ENCODE measurements around the gene CFAP46. TPM values are rescaled to one million over a fixed set of nuclear protein-coding genes. Genes with fewer than 3 reads are reported as not detected.
"Not testable (repeated sequence)": the region's sequence is repeated elsewhere in the genome, so short reads cannot be mapped to it uniquely, and the experiment has no call there.

The CFAP46 gene
- total RNA-seq, 2 experiments from 2014 or later: not detected

GRCh38 chr10:132827861-132828539, 114.4 kb downstream of the CFAP46 start:
- Mint-ChIP-seq H3K27me3 (no peaks in the 10 kb centered on the region), H3K36me3 (ENCODE audit: low read depth) (no peaks in the 10 kb centered on the region), H3K9me3 (no peaks in the 10 kb centered on the region), H3K4me3 (no peak overlapping the region), H3K27ac (no peak overlapping the region), H3K4me1 (ENCODE audit: low read depth) (no peaks in the 10 kb centered on the region)
- H3K27ac ChIP-seq (ENCODE audit: low read depth in 1 of 2, low read length in 2 of 2): no peak overlapping the region
- peaks cover 0 to 19% of the 10 kb centered on the region in 2 experiments for H3K9me3 ChIP-seq (ENCODE audit: control insufficient read depth in 1 of 2, insufficient read depth in 1 of 2, low read length in 2 of 2)
- no peaks in the 10 kb centered on the region for H3K36me3 ChIP-seq (ENCODE audit: insufficient read depth, low read length)
- no peaks in the 10 kb centered on the region for H3K4me1 ChIP-seq (ENCODE audit: insufficient read depth, low read length)
- no peak for DNase-seq
- TF ChIP-seq, protein P1, sequence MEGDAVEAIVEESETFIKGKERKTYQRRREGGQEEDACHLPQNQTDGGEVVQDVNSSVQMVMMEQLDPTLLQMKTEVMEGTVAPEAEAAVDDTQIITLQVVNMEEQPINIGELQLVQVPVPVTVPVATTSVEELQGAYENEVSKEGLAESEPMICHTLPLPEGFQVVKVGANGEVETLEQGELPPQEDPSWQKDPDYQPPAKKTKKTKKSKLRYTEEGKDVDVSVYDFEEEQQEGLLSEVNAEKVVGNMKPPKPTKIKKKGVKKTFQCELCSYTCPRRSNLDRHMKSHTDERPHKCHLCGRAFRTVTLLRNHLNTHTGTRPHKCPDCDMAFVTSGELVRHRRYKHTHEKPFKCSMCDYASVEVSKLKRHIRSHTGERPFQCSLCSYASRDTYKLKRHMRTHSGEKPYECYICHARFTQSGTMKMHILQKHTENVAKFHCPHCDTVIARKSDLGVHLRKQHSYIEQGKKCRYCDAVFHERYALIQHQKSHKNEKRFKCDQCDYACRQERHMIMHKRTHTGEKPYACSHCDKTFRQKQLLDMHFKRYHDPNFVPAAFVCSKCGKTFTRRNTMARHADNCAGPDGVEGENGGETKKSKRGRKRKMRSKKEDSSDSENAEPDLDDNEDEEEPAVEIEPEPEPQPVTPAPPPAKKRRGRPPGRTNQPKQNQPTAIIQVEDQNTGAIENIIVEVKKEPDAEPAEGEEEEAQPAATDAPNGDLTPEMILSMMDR (IDR thresholded peaks at IDR 0.05): no peak
- no peaks in the 10 kb centered on the region for H3K27me3 ChIP-seq (ENCODE audit: control insufficient read depth in 1 of 2, insufficient read depth in 2 of 2, low read length in 2 of 2)
- intact Hi-C loops (cut with DNase I, micrococcal nuclease): no loop called here
- ChIA-PET CTCF (no interaction called here), POLR2A (no interaction called here)
- ATAC-seq (ENCODE audit: poor library complexity): no peak
- H3K4me3 ChIP-seq (ENCODE audit: low read length): no peak overlapping the region

DNA sequence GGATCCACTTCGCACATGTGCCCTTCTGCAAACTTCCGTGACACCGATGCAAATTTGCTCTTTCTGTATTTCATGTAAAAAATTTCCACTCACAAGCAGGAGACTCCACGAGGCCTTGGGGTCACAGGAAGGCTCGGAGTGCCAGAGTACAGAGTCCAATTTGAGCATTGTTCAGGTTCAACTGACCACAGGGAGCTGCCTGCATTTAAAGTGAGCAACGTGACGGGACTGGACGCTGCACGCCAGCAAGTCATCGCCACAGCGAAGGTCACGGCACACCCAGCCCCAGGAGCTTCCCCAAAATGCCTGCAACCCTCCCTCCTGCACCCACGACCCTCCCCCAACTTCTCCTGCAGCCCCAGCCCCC, 115.0 kb downstream of the CFAP46 start:
- H3K9me3 ChIP-seq (ENCODE audit: control insufficient read depth in 1 of 2, insufficient read depth in 1 of 2, low read length in 2 of 2): peaks cover 0 to 19% of the 10 kb centered on the region in 2 experiments
- Mint-ChIP-seq H3K27me3 (no peaks in the 10 kb centered on the region), H3K4me1 (ENCODE audit: low read depth) (no peaks in the 10 kb centered on the region), H3K4me3 (no peak overlapping the region), H3K27ac (no peak overlapping the region), H3K36me3 (ENCODE audit: low read depth) (no peaks in the 10 kb centered on the region), H3K9me3 (no peaks in the 10 kb centered on the region)
- H3K27ac ChIP-seq (ENCODE audit: low read depth in 1 of 2, low read length in 2 of 2): no peak overlapping the region
- intact Hi-C loops (cut with DNase I, micrococcal nuclease): no loop called here
- H3K4me3 ChIP-seq (ENCODE audit: low read length): no peak overlapping the region
- ChIA-PET POLR2A (no interaction called here), CTCF (no interaction called here)
- no peaks in the 10 kb centered on the region for H3K4me1 ChIP-seq (ENCODE audit: insufficient read depth, low read length)
- ATAC-seq (ENCODE audit: poor library complexity) (no peak), DNase-seq (no peak)
- TF ChIP-seq, protein P1 (IDR thresholded peaks at IDR 0.05): no peak
- H3K27me3 ChIP-seq (ENCODE audit: control insufficient read depth in 1 of 2, insufficient read depth in 2 of 2, low read length in 2 of 2): no peaks in the 10 kb centered on the region
- H3K36me3 ChIP-seq (ENCODE audit: insufficient read depth, low read length): no peaks in the 10 kb centered on the region

DNA sequence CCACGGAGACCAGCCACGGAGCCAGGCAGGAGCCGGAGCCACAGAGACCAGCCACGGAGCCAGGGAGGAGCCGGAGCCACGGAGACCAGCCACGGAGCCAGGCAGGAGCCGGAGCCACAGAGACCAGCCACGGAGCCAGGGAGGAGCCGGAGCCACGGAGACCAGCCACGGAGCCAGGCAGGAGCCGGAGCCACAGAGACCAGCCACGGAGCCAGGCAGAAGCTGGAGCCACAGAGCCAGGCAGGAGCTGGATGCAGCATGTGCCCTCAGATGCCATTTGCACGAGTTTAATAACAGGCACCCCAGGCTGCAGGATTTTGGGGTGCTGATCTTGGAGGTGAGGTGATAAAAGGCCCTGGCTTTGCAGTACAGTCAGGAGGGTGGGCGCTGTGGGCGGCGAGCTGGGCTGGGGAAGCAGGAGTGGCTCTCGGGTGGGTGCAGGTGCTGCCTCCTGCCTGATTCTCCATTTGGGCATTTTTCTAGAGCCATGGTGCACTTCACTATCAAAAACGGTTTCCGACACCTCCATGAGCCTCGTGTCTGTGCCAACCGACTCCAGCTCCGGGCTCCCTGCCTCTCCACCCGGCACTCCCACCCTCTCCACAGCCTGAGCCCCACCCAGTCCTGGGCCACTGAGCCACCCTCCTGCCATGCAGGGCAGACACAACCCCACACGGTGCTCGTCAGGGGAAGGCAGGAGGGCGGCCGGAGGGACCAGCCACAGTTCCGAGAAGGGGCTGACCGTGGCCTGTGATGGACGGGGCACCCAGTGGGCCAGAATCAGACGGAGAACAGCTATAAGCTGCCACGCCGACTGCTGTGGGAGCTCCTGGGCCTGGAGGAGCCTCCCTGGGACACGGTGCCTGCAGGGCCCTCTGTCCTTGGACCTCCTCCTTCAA, 115.6 kb downstream of the CFAP46 start:
- no peak overlapping the region for H3K4me3 Mint-ChIP-seq
- no peaks in the 10 kb centered on the region for H3K4me1 ChIP-seq (ENCODE audit: insufficient read depth, low read length)
- no peak overlapping the region for H3K27ac ChIP-seq (ENCODE audit: low read depth in 1 of 2, low read length in 2 of 2)
- no peak for DNase-seq
- no peaks in the 10 kb centered on the region for H3K36me3 Mint-ChIP-seq (ENCODE audit: low read depth)
- ATAC-seq (ENCODE audit: poor library complexity): no peak
- H3K4me1 Mint-ChIP-seq (ENCODE audit: low read depth): no peaks in the 10 kb centered on the region
- ChIA-PET POLR2A (no interaction called here), CTCF (no interaction called here)
- H3K4me3 ChIP-seq (ENCODE audit: low read length): no peak overlapping the region
- H3K27ac Mint-ChIP-seq: no peak overlapping the region
- intact Hi-C loops (cut with DNase I, micrococcal nuclease): no loop called here
- no peaks in the 10 kb centered on the region for H3K9me3 Mint-ChIP-seq
- H3K27me3 Mint-ChIP-seq: no peaks in the 10 kb centered on the region
- H3K9me3 ChIP-seq (ENCODE audit: control insufficient read depth in 1 of 2, insufficient read depth in 1 of 2, low read length in 2 of 2): peaks cover 0 to 19% of the 10 kb centered on the region in 2 experiments
- no peaks in the 10 kb centered on the region for H3K27me3 ChIP-seq (ENCODE audit: control insufficient read depth in 1 of 2, insufficient read depth in 2 of 2, low read length in 2 of 2)
- no peaks in the 10 kb centered on the region for H3K36me3 ChIP-seq (ENCODE audit: insufficient read depth, low read length)
- TF ChIP-seq, protein P1 (IDR thresholded peaks at IDR 0.05): no peak

- H3K36me3 ChIP-seq (ENCODE audit: insufficient read depth, low read length); H3K4me1 ChIP-seq (ENCODE audit: insufficient read depth, low read length); ATAC-seq (ENCODE audit: poor library complexity); H3K4me1 Mint-ChIP-seq (ENCODE audit: low read depth); intact Hi-C loops (cut with DNase I, micrococcal nuclease); H3K9me3 Mint-ChIP-seq; H3K27me3 Mint-ChIP-seq; H3K36me3 Mint-ChIP-seq (ENCODE audit: low read depth); H3K4me3 ChIP-seq (ENCODE audit: low read length); H3K27ac ChIP-seq (ENCODE audit: low read depth in 1 of 2, low read length in 2 of 2); CTCF ChIA-PET; H3K27ac Mint-ChIP-seq; H3K4me3 Mint-ChIP-seq; POLR2A ChIA-PET; H3K27me3 ChIP-seq (ENCODE audit: control insufficient read depth in 1 of 2, insufficient read depth in 2 of 2, low read length in 2 of 2): not testable (repeated sequence)
- peak in 1 of 14 experiments; percentile 15 for DNase-seq
- peaks cover 0 to 19% of the 10 kb centered on the region in 2 experiments for H3K9me3 ChIP-seq (ENCODE audit: control insufficient read depth in 1 of 2, insufficient read depth in 1 of 2, low read length in 2 of 2)
Observed at GRCh38 chr10:132825783-132826523, 116.4 kb downstream of the CFAP46 start.
